ENCODE measurements around the gene COL4A6.

The COL4A6 gene

GRCh38 chrX:108203540-108203939 is 234.7 kb downstream of the COL4A6 start:
- no peak for DNase-seq

GRCh38 chrX:108199691-108200090 is 238.5 kb downstream of the COL4A6 start:
- DNase-seq: peak; percentile 3

DNA sequence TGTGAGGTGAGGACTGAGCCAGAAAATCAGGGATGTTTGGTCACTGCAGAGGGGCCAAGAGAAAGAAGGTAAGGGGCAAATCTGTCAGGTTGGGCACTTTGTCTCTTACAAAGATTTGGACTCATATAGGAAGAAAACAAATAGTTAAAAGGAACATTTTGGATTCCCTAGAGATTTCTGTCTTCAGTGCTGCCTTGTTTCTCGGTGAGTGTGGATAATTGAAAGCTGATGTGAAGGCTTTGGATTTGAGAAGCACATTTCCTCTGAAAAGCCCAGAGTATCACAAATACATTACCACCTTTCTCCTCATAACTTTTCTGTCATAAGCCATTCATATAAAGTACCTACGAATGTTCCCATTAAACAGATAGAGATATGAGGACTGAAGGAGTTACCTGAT is 239.2 kb downstream of the COL4A6 start:
- DNase-seq: no peak

DNA sequence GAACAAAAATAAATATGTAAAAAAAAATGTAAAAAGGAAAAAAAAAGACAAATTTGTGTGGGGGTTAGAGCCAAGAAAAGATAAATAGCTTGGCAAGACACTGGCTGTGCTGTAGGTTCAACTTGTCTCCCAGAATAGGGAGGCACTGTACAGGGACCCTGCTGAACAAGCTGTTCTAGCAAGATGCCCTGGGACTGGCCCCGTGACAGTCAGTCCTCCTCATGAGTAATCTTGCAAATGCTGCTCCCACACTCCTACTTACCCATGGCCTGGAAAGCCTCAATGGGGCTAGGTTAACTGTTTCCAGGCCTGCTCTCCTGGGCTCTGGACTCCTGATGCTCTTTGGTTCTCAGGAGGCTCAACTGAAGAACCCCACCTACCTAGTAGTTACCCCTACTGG is 239.8 kb downstream of the COL4A6 start:
- no peak for DNase-seq

DNA sequence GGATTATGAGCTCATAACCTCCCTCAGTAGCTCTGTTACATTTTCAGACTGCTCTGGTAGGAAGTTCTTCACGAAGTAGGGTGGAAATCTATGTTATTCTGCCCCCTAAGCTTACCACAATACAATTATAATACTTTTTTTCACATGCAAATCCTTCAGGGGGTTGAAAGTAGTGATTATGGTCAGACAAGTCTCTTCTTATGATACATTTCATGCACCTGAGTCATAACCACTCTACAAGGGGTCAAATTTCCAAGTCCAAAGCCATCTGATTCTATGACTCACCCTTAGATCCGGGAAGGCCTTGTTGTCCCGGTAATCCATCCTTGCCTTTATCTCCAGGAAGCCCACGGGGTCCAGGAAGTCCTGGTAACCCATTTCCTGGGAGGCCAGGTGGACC is 251.4 kb downstream of the COL4A6 start:
- DNase-seq: no peak

- DNase-seq: no peak
Measured at GRCh38 chrX:108178143-108178498, 260.1 kb downstream of the COL4A6 start.

GRCh38 chrX:108177351-108178142 is 260.7 kb downstream of the COL4A6 start:
- no peak for DNase-seq

DNA sequence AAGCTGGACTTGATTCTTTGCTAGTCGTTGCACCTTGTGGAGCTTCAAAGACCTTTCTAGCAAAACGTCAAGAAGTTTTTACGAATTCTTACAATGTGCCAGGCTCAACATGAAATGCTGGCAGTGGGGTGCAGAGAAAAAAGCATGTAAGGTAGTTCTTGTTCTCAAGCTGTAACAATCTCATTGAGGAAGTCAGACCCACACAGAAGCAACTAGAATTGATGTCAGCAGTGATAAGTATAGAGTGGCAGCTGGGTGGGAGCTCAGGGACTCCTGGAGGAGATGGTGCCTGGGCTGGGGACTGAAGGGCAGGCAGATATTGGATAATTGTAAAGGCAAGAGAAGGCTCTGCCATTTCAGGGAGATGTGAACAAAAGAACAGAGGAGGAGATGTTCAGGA is 264.3 kb downstream of the COL4A6 start:
- no peak for DNase-seq

- DNase-seq: no peak
Measured at GRCh38 chrX:108171671-108172070, 266.6 kb downstream of the COL4A6 start.

GRCh38 chrX:108169768-108170167 is 268.5 kb downstream of the COL4A6 start:
- DNase-seq: no peak

GRCh38 chrX:108168961-108169740 is 269.1 kb downstream of the COL4A6 start:
- no peak for DNase-seq

GRCh38 chrX:108167211-108167872 is 270.9 kb downstream of the COL4A6 start:
- no peak for DNase-seq

DNA sequence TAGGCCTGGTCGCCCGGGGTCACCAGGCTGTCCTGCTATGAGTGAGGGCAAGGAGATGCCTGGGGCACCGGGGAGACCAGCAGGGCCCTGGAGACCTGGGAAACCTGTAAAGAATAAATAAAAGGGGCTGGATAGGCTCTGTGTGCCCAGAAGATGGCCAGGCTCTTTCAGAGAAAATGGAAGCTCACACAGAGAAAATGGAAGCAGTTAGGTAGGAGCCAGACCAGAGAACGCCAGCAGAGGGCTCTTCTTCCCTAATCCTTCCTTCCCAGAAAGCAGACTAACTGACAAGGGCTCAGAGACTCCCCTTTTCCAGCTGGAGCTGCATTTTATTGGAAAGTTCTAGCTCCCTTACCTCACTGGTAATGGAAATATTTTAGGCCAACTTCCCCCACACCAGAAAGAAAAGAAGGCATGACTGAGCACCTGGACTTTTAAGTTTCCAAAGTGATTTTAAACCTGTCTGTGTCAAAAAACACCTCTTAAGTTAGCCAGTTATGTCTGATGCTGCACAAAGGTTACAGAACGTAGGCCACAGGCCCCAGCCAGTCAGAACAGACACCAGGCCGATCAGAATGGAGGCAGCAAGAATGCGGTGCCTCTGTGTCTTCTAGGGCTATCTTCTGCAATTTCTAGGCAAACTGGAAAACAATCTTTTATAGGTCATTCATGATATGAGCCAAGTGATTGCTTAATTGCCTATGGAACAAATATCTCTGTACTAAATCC is 272.7 kb downstream of the COL4A6 start:
- no peak for DNase-seq

- no peak for DNase-seq
Measured at GRCh38 chrX:108163333-108164082, 274.7 kb downstream of the COL4A6 start.

GRCh38 chrX:108162265-108162664 is 276.0 kb downstream of the COL4A6 start:
- DNase-seq: no peak

- no peak for DNase-seq
Measured at GRCh38 chrX:108160309-108160708, 277.9 kb downstream of the COL4A6 start.

DNA sequence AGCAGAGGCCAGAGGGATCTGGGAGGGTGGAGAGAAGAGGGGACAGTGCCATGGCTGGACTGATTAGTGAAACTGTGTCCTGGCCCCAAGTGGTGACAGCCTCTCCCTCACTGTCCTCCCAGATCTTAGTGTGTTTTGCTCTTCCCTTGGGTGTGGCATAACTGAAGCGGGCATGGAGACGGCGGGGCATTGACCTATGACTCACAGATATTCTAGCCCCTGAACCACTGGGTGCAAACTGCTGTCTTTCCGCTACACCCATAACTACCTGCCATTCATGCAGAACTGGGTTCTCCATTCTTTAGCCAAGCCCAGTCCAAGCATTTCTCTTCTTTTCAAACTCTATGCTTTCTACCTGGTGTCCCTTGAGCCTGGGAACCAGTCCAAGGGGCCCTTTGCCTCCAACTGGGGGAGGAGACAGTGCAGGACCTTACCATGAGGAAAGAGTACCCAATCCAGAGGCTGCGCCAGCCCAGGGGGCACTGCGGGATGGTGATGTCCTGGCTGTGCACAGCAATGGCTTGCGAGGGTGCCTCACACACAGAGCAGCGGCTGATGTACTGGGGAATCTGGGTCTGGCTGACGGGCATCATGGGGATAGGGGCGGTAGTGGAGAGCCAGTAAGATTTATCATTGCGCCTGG is 279.1 kb downstream of the COL4A6 start:
- no peak for DNase-seq

DNA sequence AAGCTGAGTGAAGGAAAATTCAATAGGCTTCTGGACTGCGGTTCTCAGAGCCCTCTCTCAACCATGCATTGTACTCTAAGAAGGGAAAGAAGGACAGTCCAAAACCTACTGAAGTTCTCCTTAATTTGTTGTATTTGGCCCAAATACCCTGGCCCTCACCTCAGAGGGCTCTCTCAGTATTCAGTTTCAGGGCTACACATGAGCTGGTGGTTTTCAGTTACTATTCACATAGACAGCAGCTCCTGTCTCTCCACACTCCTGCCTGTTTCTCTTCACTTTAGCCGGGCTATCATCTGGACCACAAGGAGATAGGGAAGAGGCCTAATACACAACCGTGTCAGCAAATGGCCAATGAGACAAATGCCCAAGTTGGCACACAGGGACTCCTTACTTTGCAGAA is 280.6 kb downstream of the COL4A6 start:
- DNase-seq: no peak

GRCh38 chrX:108156934-108157466 is 281.2 kb downstream of the COL4A6 start:
- DNase-seq: no peak

DNA sequence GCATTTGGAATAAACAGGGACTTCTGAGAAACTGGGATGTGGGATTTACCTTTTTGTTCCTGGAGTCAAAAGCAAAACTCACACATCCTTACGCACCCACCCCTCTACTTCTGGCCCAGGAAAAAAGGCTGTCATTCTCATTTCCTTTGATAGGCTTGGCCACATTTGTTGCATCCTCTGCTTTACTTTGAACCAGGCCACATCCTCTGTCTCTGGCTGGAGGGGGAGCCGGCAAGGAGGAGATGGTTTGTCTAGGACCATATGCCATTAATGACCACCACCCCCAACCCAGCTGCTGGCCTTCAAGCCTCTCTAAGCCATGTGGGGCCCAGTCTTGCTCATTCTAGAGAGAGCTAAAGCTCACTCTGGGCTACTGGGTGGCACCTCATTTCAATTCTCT is 282.1 kb downstream of the COL4A6 start:
- no peak for DNase-seq

DNA sequence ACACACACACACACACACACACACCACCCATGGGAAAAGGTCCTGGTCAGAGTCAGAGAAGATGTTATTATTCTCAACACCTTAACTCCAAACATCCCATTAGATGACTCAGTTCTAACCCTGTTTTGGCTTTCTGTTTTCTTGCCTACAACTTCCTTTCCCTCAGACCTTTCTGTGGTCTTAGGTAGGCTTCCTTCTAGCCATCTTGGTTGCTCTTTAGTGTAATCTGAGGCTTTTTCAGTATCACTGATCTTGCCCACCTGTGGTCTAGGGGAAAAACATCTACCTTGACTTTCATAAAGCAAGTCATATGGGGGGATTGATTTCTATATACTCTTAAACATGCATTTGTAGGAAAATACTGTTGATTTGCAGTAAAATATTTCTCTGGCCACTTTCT is 289.7 kb downstream of the COL4A6 start:
- no peak for DNase-seq

Measured in inflammatory macrophage treated with lipopolysaccharide for 4 hours (primary cell).